Suppressor macrophage treated with lipopolysaccharide for 4 hours (primary cell): ENCODE results near the gene EXOSC5.
"Not testable (repeated sequence)": the region's sequence is repeated elsewhere in the genome, so short reads cannot be mapped to it uniquely, and the experiment has no call there.

Source experiments
- DNase-seq: peaks from one replicate; pipeline ENCODE4 v3.0.0-alpha.2; 2020

The EXOSC5 gene

GRCh38 chr19:41364524-41365391, 32.4 kb downstream of the EXOSC5 start:
- DNase-seq = peak; percentile 75

- peak; percentile 99 for DNase-seq
Measured at GRCh38 chr19:41363753-41364523, 33.2 kb downstream of the EXOSC5 start, which contains the start of gene B9D2. Gene B9D2 (minus strand): TSS chr19:41364149. CDS start chr19:41363519, 630 bp downstream.

- DNase-seq = no peak
Measured at GRCh38 chr19:41363371-41363752, 33.8 kb downstream of the EXOSC5 start.

GRCh38 chr19:41362143-41362847, 34.9 kb downstream of the EXOSC5 start:
- no peak for DNase-seq

GRCh38 chr19:41359741-41360140, 37.4 kb downstream of the EXOSC5 start:
- DNase-seq = no peak

GRCh38 chr19:41357746-41358145, 39.4 kb downstream of the EXOSC5 start:
- no peak for DNase-seq

- DNase-seq = peak; percentile 54
Measured at GRCh38 chr19:41356984-41357739, 40.0 kb downstream of the EXOSC5 start.

GRCh38 chr19:41355802-41356201, 41.4 kb downstream of the EXOSC5 start:
- no peak for DNase-seq

- no peak for DNase-seq
Measured at GRCh38 chr19:41355035-41355434, 42.1 kb downstream of the EXOSC5 start.

GRCh38 chr19:41354343-41354953, 42.7 kb downstream of the EXOSC5 start:
- no peak for DNase-seq

- DNase-seq = peak; percentile 95
Measured at GRCh38 chr19:41353466-41354342, 43.5 kb downstream of the EXOSC5 start, which contains the start of gene TGFB1. Gene TGFB1 (minus strand): TSS chr19:41353922. CDS start chr19:41353044, 878 bp downstream.

GRCh38 chr19:41352609-41353465, 44.3 kb downstream of the EXOSC5 start:
- peak; percentile 80 for DNase-seq

GRCh38 chr19:41352279-41352608, 44.9 kb downstream of the EXOSC5 start:
- DNase-seq = no peak

GRCh38 chr19:41351339-41352245, 45.6 kb downstream of the EXOSC5 start:
- peak; percentile 80 for DNase-seq

- DNase-seq = peak; percentile 19
Measured at GRCh38 chr19:41350735-41351338, 46.3 kb downstream of the EXOSC5 start.

- DNase-seq = not testable (repeated sequence)
Measured at GRCh38 chr19:41346916-41347315, 50.2 kb downstream of the EXOSC5 start.

- no peak for DNase-seq
Measured at GRCh38 chr19:41344162-41344561, 53.0 kb downstream of the EXOSC5 start.
